GM12801 (cell line): ENCODE data around the gene B4GALNT1.

Source experiments
- CTCF ChIP-seq: IDR thresholded peaks from one replicate; pipeline ENCODE4 v1.5.1; 2011; ENCODE audit warnings: control low read depth; ENCODE audit not compliant: insufficient read length; ENCODE audit errors: extremely low read depth

B4GALNT1 gene

GRCh38 chr12:57632958-57633840 lies at the start of gene B4GALNT1:
TSS of gene B4GALNT1 (minus strand) at chr12:57633201. CDS start at chr12:57632132, 1,069 bp downstream.
- no peak for TF ChIP-seq CTCF

- no peak for TF ChIP-seq CTCF
Measured at GRCh38 chr12:57679697-57680096, 46.7 kb upstream of the B4GALNT1 start.

- no peak for TF ChIP-seq CTCF
Measured at GRCh38 chr12:57674691-57675090, 41.7 kb upstream of the B4GALNT1 start.

GRCh38 chr12:57672801-57673200 lies 39.8 kb upstream of the B4GALNT1 start:
- no peak for TF ChIP-seq CTCF

GRCh38 chr12:57666897-57667296 lies 33.9 kb upstream of the B4GALNT1 start:
- TF ChIP-seq CTCF = no peak

GRCh38 chr12:57661376-57661775 lies 28.4 kb upstream of the B4GALNT1 start:
- TF ChIP-seq CTCF = no peak

- no peak for TF ChIP-seq CTCF
Measured at GRCh38 chr12:57658890-57659289, 25.9 kb upstream of the B4GALNT1 start.
